Neuronal stem cell (in vitro differentiated cells): ENCODE measurements around the gene KLHL28.

Experiments used
- DNase-seq: peaks from one replicate; pipeline ENCODE4 v3.0.0-alpha.2; 2013; ENCODE audit warnings: low spot score
- H2AFZ ChIP-seq: one replicate; pipeline ENCODE4 v1.6.1; 2013; ENCODE audit warnings: mild to moderate bottlenecking, low read length, inconsistent platforms
- H2AK5ac ChIP-seq: 2 replicates; pipeline ENCODE4 v1.6.1; 2013; ENCODE audit warnings: low read depth, mild to moderate bottlenecking, inconsistent platforms, low read length, moderate library complexity, mixed read lengths
- H2BK120ac ChIP-seq: 2 replicates; pipeline ENCODE4 v1.6.1; 2013; ENCODE audit warnings: low read depth, mild to moderate bottlenecking, inconsistent platforms, low read length, moderate library complexity, mixed read lengths
- H2BK12ac ChIP-seq: one replicate; pipeline ENCODE4 v1.6.1; 2013; ENCODE audit warnings: low read length, inconsistent platforms
- H2BK15ac ChIP-seq: 2 replicates; pipeline ENCODE4 v1.6.1; 2013; ENCODE audit warnings: mild to moderate bottlenecking, low read length, inconsistent platforms, mixed read lengths
- H2BK5ac ChIP-seq: one replicate; pipeline ENCODE4 v1.6.1; 2013; ENCODE audit warnings: inconsistent platforms, mild to moderate bottlenecking, low read length, moderate library complexity
- H3K14ac ChIP-seq: one replicate; pipeline ENCODE4 v1.6.1; 2013; ENCODE audit warnings: low read length, inconsistent platforms
- H3K18ac ChIP-seq: 2 replicates; pipeline ENCODE4 v1.6.1; 2013; ENCODE audit warnings: low read length, inconsistent platforms
- H3K23ac ChIP-seq: 2 replicates; pipeline ENCODE4 v1.6.1; 2013; ENCODE audit warnings: low read depth, mild to moderate bottlenecking, mixed read lengths, low read length, inconsistent platforms; ENCODE audit not compliant: poor library complexity
- H3K27ac ChIP-seq: replicated peaks from 3 replicates; pipeline ENCODE4 v1.5.1; 2013; ENCODE audit warnings: low read length, inconsistent platforms
- H3K27me3 ChIP-seq, 3 experiments: 2 replicates each; pipeline ENCODE4 v1.6.1; 2013; ENCODE audit warnings: low read length in 3 of 3, mild to moderate bottlenecking in 2 of 3, inconsistent platforms in 1 of 3, low read depth in 1 of 3, mixed read lengths in 1 of 3, moderate library complexity in 1 of 3; ENCODE audit not compliant: control insufficient read depth in 3 of 3, insufficient read depth in 3 of 3
- H3K36me3 ChIP-seq, 2 donors: replicated peaks in 1 of 2; 2 replicates each; pipeline ENCODE4 v1.6.1; 2013; ENCODE audit warnings: low read length in 2 of 2; ENCODE audit not compliant: control insufficient read depth in 2 of 2, insufficient read depth in 2 of 2
- H3K4ac ChIP-seq: 2 replicates; pipeline ENCODE4 v1.6.1; 2013; ENCODE audit warnings: inconsistent platforms, mild to moderate bottlenecking, low read length, moderate library complexity
- H3K4me1 ChIP-seq, 2 donors: 1 replicate in 1 of 2; 2 replicates in 1 of 2; pipeline ENCODE4 v1.6.1; 2013; ENCODE audit warnings: low read length in 2 of 2, low read depth in 1 of 2; ENCODE audit not compliant: control insufficient read depth in 2 of 2, insufficient read depth in 1 of 2
- H3K4me2 ChIP-seq: one replicate; pipeline ENCODE4 v1.6.1; 2013; ENCODE audit warnings: mild to moderate bottlenecking, low read length, inconsistent platforms; ENCODE audit not compliant: insufficient read depth, poor library complexity, severe bottlenecking
- H3K4me3 ChIP-seq, 2 donors: 2 replicates each; pipeline ENCODE4 v1.5.1; 2013; ENCODE audit warnings: low read length in 2 of 2, mild to moderate bottlenecking in 2 of 2, inconsistent platforms in 1 of 2, moderate library complexity in 1 of 2
- H3K79me1 ChIP-seq: one replicate; pipeline ENCODE4 v1.6.1; 2013; ENCODE audit warnings: low read depth, mild to moderate bottlenecking, inconsistent platforms, low read length, moderate library complexity
- H3K9ac ChIP-seq: one replicate; pipeline ENCODE4 v1.6.1; 2013; ENCODE audit warnings: mild to moderate bottlenecking, low read depth, low read length, inconsistent platforms; ENCODE audit not compliant: poor library complexity
- H3K9me3 ChIP-seq, 2 donors: replicated peaks in 1 of 2; 2 replicates each; pipeline versions ENCODE3 to v1.6.1; 2013; ENCODE audit warnings: low read length in 2 of 2, mild to moderate bottlenecking in 2 of 2, inconsistent platforms in 1 of 2, low read depth in 1 of 2, mixed read lengths in 1 of 2, moderate library complexity in 1 of 2; ENCODE audit not compliant: control insufficient read depth in 2 of 2, insufficient read depth in 1 of 2
- H4K8ac ChIP-seq: one replicate; pipeline ENCODE4 v1.6.1; 2013; ENCODE audit warnings: low read depth, mild to moderate bottlenecking, inconsistent platforms, low read length, moderate library complexity
- H4K91ac ChIP-seq: one replicate; pipeline ENCODE4 v1.6.1; 2013; ENCODE audit warnings: low read length, low read depth, mild to moderate bottlenecking, inconsistent platforms; ENCODE audit not compliant: poor library complexity
- WGBS, 2 donors: extraction: QIAGEN DNeasy Blood & Tissue Kit; methylation state at CpG; one replicate each; pipeline ENCODE4 v1.1.7; 2013; ENCODE audit warnings: missing lambda C conversion rate in 2 of 2, mixed read lengths in 1 of 2; ENCODE audit not compliant: insufficient read length in 2 of 2, insufficient replicate concordance in 1 of 2; ENCODE audit errors: extremely low coverage in 2 of 2; 5-methylcytosine and 5-hydroxymethylcytosine counted together

Gene KLHL28

GRCh38 chr14:44944107-44944506 lies 17.6 kb downstream of the KLHL28 start:
- H4K91ac ChIP-seq = no peak overlapping the region
- H3K9me3 ChIP-seq = peaks cover 2 to 16% of the 10 kb centered on the region in 2 donors
- H3K4me1 ChIP-seq = no peaks in the 10 kb centered on the region
- H3K9ac ChIP-seq = no peak overlapping the region
- no peak overlapping the region for H2BK15ac ChIP-seq
- H3K79me1 ChIP-seq = no peaks in the 10 kb centered on the region
- no peak overlapping the region for H3K18ac ChIP-seq
- no peak overlapping the region for H2BK120ac ChIP-seq
- H2AK5ac ChIP-seq = no peak overlapping the region
- no peak overlapping the region for H3K4ac ChIP-seq
- no peak for DNase-seq
- H3K23ac ChIP-seq = no peak overlapping the region
- H2BK5ac ChIP-seq = no peak overlapping the region
- no peak overlapping the region for H3K14ac ChIP-seq
- no peak overlapping the region for H3K4me3 ChIP-seq
- H3K36me3 ChIP-seq = peaks cover 4 to 53% of the 10 kb centered on the region in 2 donors
- no peak overlapping the region for H4K8ac ChIP-seq
- H2BK12ac ChIP-seq = no peak overlapping the region
- H3K4me2 ChIP-seq = no peak overlapping the region
- no peak overlapping the region for H3K27ac ChIP-seq
- no peaks in the 10 kb centered on the region for H3K27me3 ChIP-seq
- no peak overlapping the region for H2AFZ ChIP-seq

GRCh38 chr14:44942436-44942835 lies 19.3 kb downstream of the KLHL28 start:
- no peak overlapping the region for H2AK5ac ChIP-seq
- H3K9ac ChIP-seq = no peak overlapping the region
- no peak overlapping the region for H2BK15ac ChIP-seq
- H3K4me2 ChIP-seq = no peak overlapping the region
- no peak overlapping the region for H3K18ac ChIP-seq
- peaks cover 2 to 19% of the 10 kb centered on the region in 2 donors for H3K9me3 ChIP-seq
- H3K23ac ChIP-seq = no peak overlapping the region
- DNase-seq = no peak
- no peak overlapping the region for H2AFZ ChIP-seq
- no peak overlapping the region for H4K91ac ChIP-seq
- H3K27me3 ChIP-seq = no peaks in the 10 kb centered on the region
- H3K14ac ChIP-seq = no peak overlapping the region
- peaks cover 4 to 66% of the 10 kb centered on the region in 2 donors for H3K36me3 ChIP-seq
- H3K27ac ChIP-seq = no peak overlapping the region
- no CpG with 5 or more reads among the region's 1 CpG for WGBS, 2 donors
- H3K4me3 ChIP-seq = no peak overlapping the region
- no peak overlapping the region for H2BK5ac ChIP-seq
- H2BK12ac ChIP-seq = no peak overlapping the region
- no peak overlapping the region for H4K8ac ChIP-seq
- H3K79me1 ChIP-seq = no peaks in the 10 kb centered on the region
- no peaks in the 10 kb centered on the region for H3K4me1 ChIP-seq
- H3K4ac ChIP-seq = no peak overlapping the region
- H2BK120ac ChIP-seq = no peak overlapping the region

DNA sequence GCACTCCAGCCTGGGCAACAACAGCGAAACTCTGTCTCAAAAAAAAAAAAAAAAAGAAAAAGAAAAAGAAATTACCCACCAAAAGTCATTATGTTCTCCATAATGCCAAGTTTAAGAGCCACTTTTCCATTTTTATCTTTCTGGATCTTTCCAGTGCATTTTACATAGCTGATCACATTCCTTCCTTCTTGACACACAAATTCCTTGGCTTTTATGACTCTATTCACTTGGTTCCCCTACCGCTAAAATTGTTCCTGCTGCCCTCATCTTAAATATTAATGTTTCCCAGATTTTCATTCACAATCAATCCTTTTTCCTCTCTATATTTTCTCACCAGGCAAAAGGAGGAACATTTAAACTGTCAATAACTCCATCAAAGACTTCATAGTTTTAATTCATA lies 20.2 kb downstream of the KLHL28 start:
- no peak overlapping the region for H2BK15ac ChIP-seq
- no peak overlapping the region for H2AK5ac ChIP-seq
- no peaks in the 10 kb centered on the region for H3K27me3 ChIP-seq

DNA sequence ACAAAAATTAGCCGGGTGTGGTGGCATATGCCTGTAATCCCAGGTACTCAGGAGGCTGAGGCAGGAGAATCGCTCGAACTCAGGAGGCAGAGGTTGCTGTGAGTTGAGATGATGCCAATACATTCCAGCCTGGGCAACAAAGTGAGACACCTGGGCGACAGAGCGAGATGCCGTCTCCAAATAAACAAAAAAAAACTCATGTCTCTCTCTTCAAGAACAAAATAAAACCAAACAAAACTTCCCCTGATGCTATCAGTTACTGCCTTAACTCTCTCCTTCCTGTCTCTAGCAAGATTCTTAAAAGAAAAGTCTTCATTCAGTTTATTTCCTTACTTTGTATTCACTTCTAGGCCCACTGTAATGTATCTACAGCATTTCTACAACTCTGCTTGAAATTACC lies 20.8 kb downstream of the KLHL28 start:
- H4K8ac ChIP-seq = no peak overlapping the region
- no peak overlapping the region for H2BK120ac ChIP-seq
- H3K27ac ChIP-seq = no peak overlapping the region
- no CpG with 5 or more reads among the region's 6 CpGs for WGBS, 2 donors
- no peak overlapping the region for H3K9ac ChIP-seq
- H3K36me3 ChIP-seq = peaks cover 4 to 64% of the 10 kb centered on the region in 2 donors
- peaks cover 2 to 15% of the 10 kb centered on the region in 2 donors for H3K9me3 ChIP-seq
- no peak for DNase-seq
- no peak overlapping the region for H2AK5ac ChIP-seq
- H3K4me2 ChIP-seq = no peak overlapping the region
- no peak overlapping the region for H4K91ac ChIP-seq
- no peak overlapping the region for H2BK5ac ChIP-seq
- no peak overlapping the region for H3K23ac ChIP-seq
- H3K4ac ChIP-seq = no peak overlapping the region
- H2AFZ ChIP-seq = no peak overlapping the region
- H3K4me3 ChIP-seq = no peak overlapping the region
- no peaks in the 10 kb centered on the region for H3K4me1 ChIP-seq
- no peak overlapping the region for H3K14ac ChIP-seq
- no peaks in the 10 kb centered on the region for H3K79me1 ChIP-seq
- H3K18ac ChIP-seq = no peak overlapping the region
- no peak overlapping the region for H2BK12ac ChIP-seq
- no peaks in the 10 kb centered on the region for H3K27me3 ChIP-seq
- H2BK15ac ChIP-seq = no peak overlapping the region

More for the DNA sequence above, 20.2 kb downstream of the KLHL28 start:
- Histone ChIP-seq H4K8ac (no peak overlapping the region), H3K4me1 (no peaks in the 10 kb centered on the region), H3K79me1 (no peaks in the 10 kb centered on the region), H3K4ac (no peak overlapping the region), H3K23ac (no peak overlapping the region), H3K9me3 (peaks cover 2 to 15% of the 10 kb centered on the region in 2 donors), H2BK5ac (no peak overlapping the region), H4K91ac (no peak overlapping the region), H3K18ac (no peak overlapping the region), H2BK120ac (no peak overlapping the region), H2BK12ac (no peak overlapping the region), H3K4me3 (no peak overlapping the region), H3K14ac (no peak overlapping the region), H3K4me2 (no peak overlapping the region), H2AFZ (no peak overlapping the region), H3K27ac (no peak overlapping the region), H3K9ac (no peak overlapping the region), H3K36me3 (peaks cover 4 to 65% of the 10 kb centered on the region in 2 donors)
- DNase-seq = no peak
- WGBS, 2 donors = no CpG with 5 or more reads among the region's 2 CpGs
